ENCODE data around the gene PALM. TPM values are rescaled to one million over a fixed set of nuclear protein-coding genes. Genes with fewer than 3 reads are reported as not detected.
A peak's percentile ranks its signal among the peaks of the same experiment; 100 is the strongest.
"Not testable (repeated sequence)": the region's sequence is repeated elsewhere in the genome, so short reads cannot be mapped to it uniquely, and the experiment has no call there.

PALM gene
- total RNA-seq, 2 experiments from 2014 or later, result 0.18 TPM; not detected in 1

DNA sequence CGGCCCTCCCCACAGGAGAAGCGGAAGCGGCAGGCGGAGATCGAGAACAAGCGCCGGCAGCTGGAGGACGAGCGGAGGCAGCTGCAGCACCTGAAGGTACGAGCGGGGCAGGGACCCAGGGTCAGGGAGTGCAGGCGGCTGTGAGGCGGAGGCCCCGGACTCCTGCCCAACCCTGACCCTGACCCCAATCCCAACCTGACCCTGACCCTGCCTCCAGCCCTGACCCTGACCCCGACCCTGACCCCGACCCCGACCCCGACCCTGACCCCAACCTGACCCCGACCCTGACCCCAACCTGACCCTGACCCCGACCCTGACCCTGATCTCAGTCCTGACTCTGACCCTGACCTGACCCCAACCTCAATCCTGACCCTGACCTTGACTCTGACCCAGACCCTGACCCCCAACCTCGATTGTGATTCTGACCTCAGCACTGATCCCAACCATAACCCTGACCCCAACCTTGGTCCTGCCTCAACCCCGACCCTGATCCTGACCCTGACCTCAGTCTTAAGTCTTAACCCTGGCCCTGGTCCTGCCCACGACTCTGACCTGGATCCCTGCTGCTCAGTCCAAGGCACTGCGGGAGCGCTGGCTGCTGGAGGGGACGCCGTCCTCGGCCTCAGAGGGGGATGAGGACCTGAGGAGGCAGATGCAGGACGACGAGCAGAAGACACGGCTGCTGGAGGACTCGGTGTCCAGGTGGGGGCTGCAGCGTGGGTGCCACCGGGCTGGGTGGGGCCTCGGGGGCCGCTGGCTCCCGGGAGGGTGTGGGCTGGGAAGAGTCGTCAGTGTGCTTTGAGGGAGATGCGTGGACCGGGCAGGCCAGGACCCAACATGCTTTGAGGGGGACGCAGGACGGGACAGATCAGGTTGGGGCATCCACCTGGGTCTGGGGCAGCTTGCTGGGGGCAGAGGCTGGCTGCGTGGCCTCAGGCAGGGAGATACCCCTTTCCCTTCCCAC is 18.5 kb downstream of the PALM start:
- intact Hi-C loops (cut with DNase I, micrococcal nuclease), result no loop called here
- H3K27me3 Mint-ChIP-seq, result peaks cover 4% of the 10 kb centered on the region
- H3K9me3 Mint-ChIP-seq (ENCODE audit: low read depth), result no peaks in the 10 kb centered on the region
- no peak for DNase-seq
- no peaks in the 10 kb centered on the region for H3K4me1 Mint-ChIP-seq
- CTCF ChIA-PET, result no interaction called here
- no peak overlapping the region for H3K27ac Mint-ChIP-seq
- POLR2A ChIA-PET, result no interaction called here
- H3K4me3 Mint-ChIP-seq, result no peak overlapping the region
- no peak for ATAC-seq
- no peaks in the 10 kb centered on the region for H3K36me3 Mint-ChIP-seq (ENCODE audit: low read depth)

DNA sequence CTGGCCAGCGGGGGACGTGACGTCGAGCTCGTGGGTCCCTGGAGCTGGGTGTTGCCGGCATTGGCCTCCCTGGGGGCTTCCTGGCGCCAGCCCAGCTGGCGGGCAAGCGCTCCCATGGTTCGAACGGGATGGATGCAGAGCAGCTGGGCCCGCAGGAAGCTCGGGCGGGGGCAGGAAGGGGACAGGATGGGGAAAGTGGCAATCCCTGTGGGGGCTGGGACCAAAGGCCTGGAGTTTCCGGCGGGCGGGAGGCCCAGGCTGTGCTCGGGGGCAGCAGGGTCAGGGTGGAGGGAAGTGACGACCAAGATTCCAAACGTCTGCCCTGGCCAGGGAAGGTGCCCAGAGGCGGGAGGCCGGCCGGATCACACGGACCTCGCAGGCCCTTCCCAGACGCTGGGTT is 19.3 kb downstream of the PALM start:
- DNase-seq (no peak), ATAC-seq (no peak)
- Mint-ChIP-seq H3K4me1 (no peaks in the 10 kb centered on the region), H3K36me3 (ENCODE audit: low read depth) (no peaks in the 10 kb centered on the region), H3K27me3 (no peaks in the 10 kb centered on the region), H3K4me3 (no peak overlapping the region), H3K9me3 (ENCODE audit: low read depth) (no peaks in the 10 kb centered on the region), H3K27ac (no peak overlapping the region)
- CTCF ChIA-PET, result no interaction called here
- intact Hi-C loops (cut with DNase I, micrococcal nuclease), result no loop called here
- POLR2A ChIA-PET, result no interaction called here

DNA sequence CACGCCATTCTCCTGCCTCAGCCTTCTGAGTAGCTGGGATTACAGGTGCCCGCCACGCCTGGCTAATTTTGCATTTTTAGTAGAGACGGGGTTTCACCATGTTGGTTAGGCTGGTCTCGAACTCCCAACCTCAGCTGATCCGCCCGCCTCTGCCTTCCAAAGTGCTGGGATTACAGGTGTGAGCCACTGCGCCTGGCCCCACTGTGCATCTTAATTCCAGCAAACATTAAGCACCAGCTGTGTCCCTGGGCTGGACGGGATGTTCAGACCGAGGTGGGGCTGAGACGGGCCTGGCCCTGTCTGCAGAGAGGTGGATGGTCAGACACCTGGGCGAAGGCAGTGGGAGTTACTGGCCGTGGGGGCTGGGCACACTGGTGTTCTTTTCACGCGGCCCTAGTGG is 20.8 kb downstream of the PALM start:
- H3K36me3 Mint-ChIP-seq (ENCODE audit: low read depth); H3K9me3 Mint-ChIP-seq (ENCODE audit: low read depth); POLR2A ChIA-PET; H3K27me3 Mint-ChIP-seq; H3K27ac Mint-ChIP-seq; H3K4me3 Mint-ChIP-seq; ATAC-seq; H3K4me1 Mint-ChIP-seq; DNase-seq; intact Hi-C loops (cut with DNase I, micrococcal nuclease): not testable (repeated sequence)
- CTCF ChIA-PET, result interaction anchor here (0.6 to 0.7 kb wide), 3 partner anchors 103 to 273 kb away, joined by 3 read pairs; no protein-coding TSS in a partner anchor

DNA sequence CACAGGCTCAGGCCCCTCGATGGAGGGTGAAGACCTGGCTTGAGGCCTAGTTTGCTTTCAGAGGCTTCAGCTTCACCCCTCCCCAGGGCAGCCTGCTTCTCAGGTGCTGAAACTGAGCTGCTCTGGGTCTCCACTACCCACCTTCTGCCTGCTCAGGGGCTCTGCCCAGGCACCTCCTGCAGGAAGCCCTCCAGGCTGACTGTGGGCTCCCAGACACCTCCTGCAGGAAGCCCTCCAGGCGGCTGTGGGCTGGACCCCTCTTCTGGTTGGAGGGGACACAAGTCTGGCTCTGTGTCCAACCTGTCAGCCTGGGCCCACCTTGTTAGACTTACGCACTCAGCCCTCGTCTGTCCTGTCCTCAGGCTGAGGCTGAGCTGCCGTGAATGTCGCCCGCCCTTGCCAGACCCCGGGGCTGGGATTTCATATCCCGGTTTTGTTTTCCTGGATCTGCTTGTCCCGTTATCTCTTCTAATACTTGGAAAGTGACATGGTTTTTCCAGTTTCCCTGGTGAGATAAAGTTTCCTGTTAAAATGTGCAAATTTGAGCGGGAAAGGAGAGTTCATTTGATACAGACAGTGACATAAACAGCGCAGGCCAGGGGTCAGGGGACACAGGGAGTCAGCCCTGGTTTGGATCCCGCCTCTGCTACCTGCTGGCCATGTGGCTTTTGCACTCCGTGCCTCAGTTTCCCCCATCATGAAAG is 21.4 kb downstream of the PALM start:
- Mint-ChIP-seq H3K9me3 (ENCODE audit: low read depth) (no peaks in the 10 kb centered on the region), H3K27ac (no peak overlapping the region), H3K4me1 (no peaks in the 10 kb centered on the region), H3K36me3 (ENCODE audit: low read depth) (no peaks in the 10 kb centered on the region), H3K27me3 (no peaks in the 10 kb centered on the region), H3K4me3 (no peak overlapping the region)
- no peak for DNase-seq
- POLR2A ChIA-PET, result no interaction called here
- ATAC-seq, result no peak
- CTCF ChIA-PET, result interaction anchor here (0.6 kb wide), 1 partner anchor 103 kb away, joined by 3 read pairs; no protein-coding TSS in a partner anchor
- intact Hi-C loops (cut with DNase I, micrococcal nuclease), result loop anchor here in 1 of 2 experiments (10.0 kb wide), 1 partner anchor 145 kb away; the partner anchor contains the start of gene HCN2

DNA sequence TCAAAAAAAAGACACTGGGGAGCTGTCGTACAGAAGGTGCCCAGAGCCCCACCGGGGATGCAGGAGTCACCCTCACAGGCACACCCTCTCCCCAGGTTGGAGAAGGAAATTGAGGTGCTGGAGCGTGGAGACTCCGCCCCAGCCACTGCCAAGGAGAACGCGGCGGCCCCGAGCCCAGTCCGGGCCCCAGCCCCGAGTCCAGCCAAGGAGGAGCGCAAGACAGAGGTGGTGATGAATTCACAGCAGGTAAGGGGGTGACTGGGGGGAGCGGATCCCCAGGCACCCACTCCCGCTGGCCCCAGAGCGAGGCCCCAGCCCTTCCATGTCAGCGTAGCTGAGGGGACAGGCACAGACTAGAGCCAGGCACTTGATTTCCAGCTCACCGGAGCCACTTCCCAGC is 22.3 kb downstream of the PALM start:
- CTCF ChIA-PET, result no interaction called here
- Mint-ChIP-seq H3K36me3 (ENCODE audit: low read depth) (no peaks in the 10 kb centered on the region), H3K4me3 (no peak overlapping the region), H3K27ac (no peak overlapping the region), H3K27me3 (no peaks in the 10 kb centered on the region), H3K4me1 (no peaks in the 10 kb centered on the region), H3K9me3 (ENCODE audit: low read depth) (no peaks in the 10 kb centered on the region)
- ATAC-seq, result no peak
- intact Hi-C loops (cut with DNase I, micrococcal nuclease), result loop anchor here in 1 of 2 experiments (10.0 kb wide), 1 partner anchor 146 kb away; the partner anchor contains the start of gene HCN2
- POLR2A ChIA-PET, result no interaction called here
- no peak for DNase-seq

DNA sequence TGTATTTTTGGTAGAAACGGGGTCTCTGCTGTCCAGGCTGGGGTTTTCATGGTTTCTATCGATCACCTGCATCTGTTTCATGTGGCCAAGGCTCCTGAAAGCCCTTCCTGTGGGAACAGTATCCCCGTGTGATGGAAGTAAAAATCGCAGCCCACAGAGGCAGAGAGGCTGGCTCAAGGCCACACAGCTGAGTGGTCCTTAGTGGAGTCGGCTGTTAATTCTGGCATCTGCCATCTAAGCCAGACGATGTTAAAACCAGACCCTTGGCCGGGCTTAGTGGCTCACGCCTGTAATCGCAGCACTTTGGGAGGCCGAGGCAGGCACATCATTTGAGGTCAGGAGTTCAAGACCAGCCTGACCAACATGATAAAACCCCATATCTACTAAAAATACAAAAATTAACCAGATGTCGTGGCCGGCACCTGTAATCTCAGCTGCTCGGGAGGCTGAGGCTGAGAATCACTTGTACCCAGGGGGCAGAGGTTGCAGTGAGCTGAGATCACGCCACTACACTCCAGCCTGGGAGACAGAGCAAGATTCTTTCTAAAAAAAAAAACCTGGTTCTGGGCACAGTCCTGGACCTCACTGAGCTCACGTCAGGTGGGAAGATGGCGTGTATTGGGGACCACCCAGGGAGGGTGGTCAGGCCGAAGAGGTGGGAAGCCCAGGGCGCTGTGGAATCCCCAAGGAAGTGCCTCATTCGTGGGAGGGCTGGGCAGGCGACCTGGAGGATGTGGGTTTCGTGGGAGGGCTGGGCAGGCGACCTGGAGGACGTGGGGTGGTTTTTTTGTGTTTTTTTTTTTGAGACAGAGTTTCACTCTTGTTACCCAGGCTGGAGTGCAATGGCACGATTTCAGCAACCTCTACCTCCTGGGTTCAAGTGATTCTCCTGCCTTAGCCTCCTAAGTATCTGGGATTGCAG is 23.7 kb downstream of the PALM start:
- Mint-ChIP-seq H3K9me3 (ENCODE audit: low read depth) (no peaks in the 10 kb centered on the region), H3K4me3 (no peak overlapping the region), H3K4me1 (no peaks in the 10 kb centered on the region), H3K27ac (no peak overlapping the region), H3K27me3 (no peaks in the 10 kb centered on the region), H3K36me3 (ENCODE audit: low read depth) (no peaks in the 10 kb centered on the region)
- intact Hi-C loops (cut with DNase I, micrococcal nuclease), result loop anchor here in 1 of 2 experiments (10.0 kb wide), 1 partner anchor 148 kb away; the partner anchor contains the start of gene HCN2
- ATAC-seq, result no peak
- ChIA-PET POLR2A (no interaction called here), CTCF (interaction anchor here (0.7 to 1.0 kb wide), 4 partner anchors 55 to 230 kb away, joined by 3 to 4 read pairs (median 3); partner anchors contain the start of genes MED16, RNF126 and RNU6-9)
- no peak for DNase-seq

DNA sequence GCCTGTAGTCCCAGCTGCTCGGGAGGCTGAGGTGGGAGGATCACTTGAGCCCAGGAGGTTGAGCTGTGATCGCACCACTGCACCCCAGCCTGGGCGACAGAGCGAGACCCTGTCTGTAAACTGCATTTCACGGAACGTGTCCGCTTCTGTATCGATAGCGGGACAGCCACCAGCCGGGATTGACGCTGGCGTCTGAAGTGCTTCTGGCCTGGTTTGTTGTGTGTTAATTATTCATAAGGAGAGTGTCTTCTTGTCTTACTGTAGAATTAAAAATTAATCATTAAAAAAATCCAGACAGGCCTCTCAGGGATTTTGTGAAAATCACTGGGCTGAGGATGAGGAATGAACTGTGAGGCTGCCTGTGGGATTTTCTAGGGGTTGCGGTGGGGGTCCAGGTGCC is 26.0 kb downstream of the PALM start:
- Mint-ChIP-seq H3K27me3 (no peaks in the 10 kb centered on the region), H3K36me3 (ENCODE audit: low read depth) (no peaks in the 10 kb centered on the region), H3K9me3 (ENCODE audit: low read depth) (no peaks in the 10 kb centered on the region), H3K27ac (no peak overlapping the region), H3K4me3 (no peak overlapping the region), H3K4me1 (no peaks in the 10 kb centered on the region)
- ChIA-PET POLR2A (interaction anchor here (0.6 kb wide), 1 partner anchor 62 kb away, joined by 3 read pairs; no protein-coding TSS in a partner anchor), CTCF (interaction anchor here (0.6 to 1.4 kb wide), 8 partner anchors 27 to 150 kb away, joined by 3 to 13 read pairs (median 4); partner anchors contain the start of genes PALM and RNF126)
- DNase-seq (no peak), ATAC-seq (no peak)
- intact Hi-C loops (cut with DNase I, micrococcal nuclease), result loop anchor here (1.0 to 10.0 kb wide), 5 partner anchors 32 to 150 kb away; partner anchors contain the start of gene HCN2 (in 1 of the 2)

DNA sequence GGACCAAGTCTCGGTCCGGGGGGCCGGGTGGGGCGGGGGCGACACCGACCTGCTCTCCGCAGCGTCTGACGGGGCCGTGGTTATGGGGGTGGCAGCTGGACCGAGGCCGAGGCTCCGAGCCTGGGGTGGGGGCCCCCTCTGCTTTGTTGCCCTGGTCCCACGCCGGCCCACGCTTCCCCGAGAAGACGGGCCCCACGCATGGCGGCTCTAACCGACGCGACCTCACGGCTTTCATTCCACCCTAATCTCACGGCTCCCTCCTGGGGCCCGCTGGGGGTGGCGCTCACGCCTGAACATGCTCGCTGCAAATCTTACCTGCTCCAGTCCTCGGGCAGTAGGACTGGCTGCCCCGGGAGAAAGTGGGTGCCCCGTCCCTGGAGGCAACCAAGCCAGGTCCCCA is 27.4 kb downstream of the PALM start:
- Mint-ChIP-seq H3K27ac (no peak overlapping the region), H3K9me3 (ENCODE audit: low read depth) (no peaks in the 10 kb centered on the region), H3K4me3 (no peak overlapping the region), H3K36me3 (ENCODE audit: low read depth) (no peaks in the 10 kb centered on the region), H3K27me3 (no peaks in the 10 kb centered on the region), H3K4me1 (no peaks in the 10 kb centered on the region)
- POLR2A ChIA-PET, result no interaction called here
- intact Hi-C loops (cut with DNase I, micrococcal nuclease), result loop anchor here in 1 of 2 experiments (5.0 to 10.0 kb wide), 2 partner anchors 34 to 151 kb away; partner anchors contain the start of gene HCN2
- DNase-seq (no peak), ATAC-seq (no peak)
- CTCF ChIA-PET, result no interaction called here

DNA sequence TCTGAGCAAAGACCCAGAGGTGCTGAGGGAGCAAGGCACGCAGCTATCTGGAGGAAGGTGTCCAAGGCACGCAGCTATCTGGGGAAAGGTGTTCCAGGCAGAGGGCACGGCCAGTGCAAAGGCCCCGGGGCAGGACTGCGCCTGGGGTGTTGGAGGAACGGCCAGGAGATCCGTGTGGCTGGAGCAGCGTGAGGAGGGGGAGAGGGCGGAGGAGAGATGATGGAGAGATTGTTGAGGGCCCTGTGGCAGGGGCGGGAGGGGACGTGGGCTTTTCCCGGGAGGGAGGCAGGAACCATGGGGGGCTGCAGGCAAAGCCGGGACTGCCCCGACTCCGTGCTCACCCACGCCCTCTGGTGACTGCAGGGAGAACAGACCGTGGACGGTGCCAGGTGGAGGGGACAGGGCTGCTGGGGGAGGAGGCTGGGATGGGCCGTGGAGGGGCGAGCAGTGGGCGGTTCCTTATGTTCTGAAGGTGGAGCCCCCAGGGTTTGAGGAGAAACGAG is 28.9 kb downstream of the PALM start:
- CTCF ChIA-PET, result interaction anchor here (0.7 kb wide), 2 partner anchors 187 to 431 kb away, joined by 3 read pairs; no protein-coding TSS in a partner anchor
- intact Hi-C loops (cut with DNase I, micrococcal nuclease), result loop anchor here in 1 of 2 experiments (5.0 to 10.0 kb wide), 2 partner anchors 35 to 153 kb away; partner anchors contain the start of gene HCN2
- no peaks in the 10 kb centered on the region for H3K9me3 Mint-ChIP-seq (ENCODE audit: low read depth)

DNA sequence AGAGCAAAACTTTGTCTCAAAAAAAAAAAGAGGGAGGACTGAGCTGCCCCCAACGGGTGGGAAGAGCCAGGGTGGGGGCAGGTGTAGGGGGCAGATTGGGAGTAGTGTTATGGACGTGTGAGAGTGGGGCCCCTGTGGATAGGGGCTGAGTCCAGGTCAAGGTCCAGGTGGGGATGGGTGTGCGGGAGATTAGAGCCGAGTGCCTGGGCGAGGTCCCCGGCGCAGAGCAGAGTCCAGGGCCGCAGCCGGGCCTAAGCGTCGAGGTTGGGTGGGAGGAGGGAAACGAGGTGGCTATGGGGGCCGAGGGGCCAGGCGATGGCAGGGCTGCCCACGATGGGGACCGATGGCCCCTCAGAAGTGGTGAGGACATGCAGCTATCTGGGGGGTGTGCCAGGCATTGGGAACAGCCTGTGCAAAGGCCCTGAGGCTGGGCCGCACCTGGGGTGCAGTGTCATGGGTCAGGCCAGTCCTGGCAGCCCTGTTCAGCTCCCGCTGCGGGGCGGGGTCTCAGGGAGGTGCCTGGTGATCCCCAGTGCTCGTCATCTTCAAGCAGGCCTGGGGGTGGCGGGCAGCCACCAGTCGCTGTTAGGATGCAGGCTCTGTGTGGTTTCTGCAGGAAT is 29.9 kb downstream of the PALM start:
- no peak overlapping the region for H3K27ac Mint-ChIP-seq
- POLR2A ChIA-PET, result no interaction called here
- no peak for ATAC-seq
- H3K9me3 Mint-ChIP-seq (ENCODE audit: low read depth), result peaks cover under 1% of the 10 kb centered on the region
- CTCF ChIA-PET, result no interaction called here
- H3K36me3 Mint-ChIP-seq (ENCODE audit: low read depth), result no peaks in the 10 kb centered on the region
- H3K4me1 Mint-ChIP-seq, result no peaks in the 10 kb centered on the region
- intact Hi-C loops (cut with DNase I, micrococcal nuclease), result loop anchor here in 1 of 2 experiments (5.0 to 10.0 kb wide), 2 partner anchors 36 to 154 kb away; partner anchors contain the start of gene HCN2
- no peak for DNase-seq
- H3K4me3 Mint-ChIP-seq, result no peak overlapping the region
- H3K27me3 Mint-ChIP-seq, result no peaks in the 10 kb centered on the region

More for the DNA sequence above, 28.9 kb downstream of the PALM start:
- POLR2A ChIA-PET, result no interaction called here
- no peaks in the 10 kb centered on the region for H3K36me3 Mint-ChIP-seq (ENCODE audit: low read depth)
- no peaks in the 10 kb centered on the region for H3K4me1 Mint-ChIP-seq
- ATAC-seq (peak; percentile 79), DNase-seq (peak; percentile 76)
- no peak overlapping the region for H3K27ac Mint-ChIP-seq
- no peaks in the 10 kb centered on the region for H3K27me3 Mint-ChIP-seq
- H3K4me3 Mint-ChIP-seq, result no peak overlapping the region

All from activated CD4-positive, alpha-beta T cell treated with anti-CD3 and anti-CD28 coated beads for 36 hours (primary cell).